ENCODE data around the gene SNX8. TPM values are rescaled to one million over a fixed set of nuclear protein-coding genes. Genes with fewer than 3 reads are reported as not detected.

Gene SNX8
- total RNA-seq, 2 donors from 2014 or later = 53.0 to 53.2 TPM

- Histone ChIP-seq H3K36me3 (ENCODE audit: control insufficient read depth, insufficient read depth, low read length) (peaks cover 48% of the 10 kb centered on the region), H3K9me3 (ENCODE audit: control insufficient read depth, low read length) (no peaks in the 10 kb centered on the region), H3K27me3 (ENCODE audit: control insufficient read depth, insufficient read depth, low read length, poor library complexity, severe bottlenecking) (no peaks in the 10 kb centered on the region), H3K27ac (ENCODE audit: low read depth, low read length) (no peak overlapping the region), H3K4me1 (ENCODE audit: control insufficient read depth, insufficient read depth, low read length) (peaks cover 6% of the 10 kb centered on the region), H3K4me3 (ENCODE audit: low read length) (peak overlapping the region; percentile 65), H3K9ac (ENCODE audit: extremely low read depth, low read length, poor library complexity, severe bottlenecking) (no peak overlapping the region)
- Mint-ChIP-seq H3K27me3 (ENCODE audit: insufficient read depth) (no peaks in the 10 kb centered on the region), H3K4me1 (peaks cover 16% of the 10 kb centered on the region), H3K4me3 (peak overlapping the region; percentile 85), H3K9me3 (no peaks in the 10 kb centered on the region), H3K27ac (no peak overlapping the region), H3K36me3 (ENCODE audit: low read depth) (peaks cover 47% of the 10 kb centered on the region)
- 95 to 97% methylated on average over 8 of the region's 8 CpGs for WGBS, 2 experiments (ENCODE audit: insufficient coverage in 1 of 2, insufficient read length in 1 of 2)
- no peak for DNase-seq
- TF ChIP-seq, protein P1, sequence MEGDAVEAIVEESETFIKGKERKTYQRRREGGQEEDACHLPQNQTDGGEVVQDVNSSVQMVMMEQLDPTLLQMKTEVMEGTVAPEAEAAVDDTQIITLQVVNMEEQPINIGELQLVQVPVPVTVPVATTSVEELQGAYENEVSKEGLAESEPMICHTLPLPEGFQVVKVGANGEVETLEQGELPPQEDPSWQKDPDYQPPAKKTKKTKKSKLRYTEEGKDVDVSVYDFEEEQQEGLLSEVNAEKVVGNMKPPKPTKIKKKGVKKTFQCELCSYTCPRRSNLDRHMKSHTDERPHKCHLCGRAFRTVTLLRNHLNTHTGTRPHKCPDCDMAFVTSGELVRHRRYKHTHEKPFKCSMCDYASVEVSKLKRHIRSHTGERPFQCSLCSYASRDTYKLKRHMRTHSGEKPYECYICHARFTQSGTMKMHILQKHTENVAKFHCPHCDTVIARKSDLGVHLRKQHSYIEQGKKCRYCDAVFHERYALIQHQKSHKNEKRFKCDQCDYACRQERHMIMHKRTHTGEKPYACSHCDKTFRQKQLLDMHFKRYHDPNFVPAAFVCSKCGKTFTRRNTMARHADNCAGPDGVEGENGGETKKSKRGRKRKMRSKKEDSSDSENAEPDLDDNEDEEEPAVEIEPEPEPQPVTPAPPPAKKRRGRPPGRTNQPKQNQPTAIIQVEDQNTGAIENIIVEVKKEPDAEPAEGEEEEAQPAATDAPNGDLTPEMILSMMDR (conservative IDR thresholded peaks at IDR 0.05) = no peak
These were observed 42.9 kb upstream of the SNX8 start for GRCh38 chr7:2357165-2357564.

GRCh38 chr7:2355705-2356008 is 41.4 kb upstream of the SNX8 start:
- H3K36me3 Mint-ChIP-seq (ENCODE audit: low read depth) = peaks cover 42% of the 10 kb centered on the region
- H3K27me3 Mint-ChIP-seq (ENCODE audit: insufficient read depth) = no peaks in the 10 kb centered on the region
- TF ChIP-seq, protein P1 (conservative IDR thresholded peaks at IDR 0.05) = no peak
- Histone ChIP-seq H3K9me3 (ENCODE audit: control insufficient read depth, low read length) (no peaks in the 10 kb centered on the region), H3K4me1 (ENCODE audit: control insufficient read depth, insufficient read depth, low read length) (peaks cover 6% of the 10 kb centered on the region), H3K27ac (ENCODE audit: low read depth, low read length) (peak overlapping the region; percentile 44), H3K4me3 (ENCODE audit: low read length) (peak overlapping the region; percentile 94), H3K9ac (ENCODE audit: extremely low read depth, low read length, poor library complexity, severe bottlenecking) (peak overlapping the region; percentile 99), H3K36me3 (ENCODE audit: control insufficient read depth, insufficient read depth, low read length) (peaks cover 37% of the 10 kb centered on the region), H3K27me3 (ENCODE audit: control insufficient read depth, insufficient read depth, low read length, poor library complexity, severe bottlenecking) (no peaks in the 10 kb centered on the region)
- DNase-seq = no peak
- no peaks in the 10 kb centered on the region for H3K9me3 Mint-ChIP-seq
- H3K27ac Mint-ChIP-seq = peak overlapping the region; percentile 86
- H3K4me3 Mint-ChIP-seq = peak overlapping the region; percentile 85
- H3K4me1 Mint-ChIP-seq = peaks cover 16% of the 10 kb centered on the region
- 1 to 12% methylated on average over 8 to 9 of the region's 9 CpGs for WGBS, 2 experiments (ENCODE audit: insufficient coverage in 1 of 2, insufficient read length in 1 of 2)

GRCh38 chr7:2354939-2355704 is 40.9 kb upstream of the SNX8 start:
- H3K9ac ChIP-seq (ENCODE audit: extremely low read depth, low read length, poor library complexity, severe bottlenecking) = peak overlapping the region; percentile 99
- 0% methylated on average over 56 to 92 of the region's 92 CpGs for WGBS, 2 experiments (ENCODE audit: insufficient coverage in 1 of 2, insufficient read length in 1 of 2)
- H3K9me3 Mint-ChIP-seq = no peaks in the 10 kb centered on the region
- DNase-seq = peak; percentile 67
- peaks cover 36% of the 10 kb centered on the region for H3K36me3 Mint-ChIP-seq (ENCODE audit: low read depth)
- peaks cover 32% of the 10 kb centered on the region for H3K36me3 ChIP-seq (ENCODE audit: control insufficient read depth, insufficient read depth, low read length)
- H3K9me3 ChIP-seq (ENCODE audit: control insufficient read depth, low read length) = no peaks in the 10 kb centered on the region
- H3K27ac ChIP-seq (ENCODE audit: low read depth, low read length) = peak overlapping the region; percentile 44
- H3K27me3 Mint-ChIP-seq (ENCODE audit: insufficient read depth) = no peaks in the 10 kb centered on the region
- H3K4me1 ChIP-seq (ENCODE audit: control insufficient read depth, insufficient read depth, low read length) = peaks cover 6% of the 10 kb centered on the region
- peak overlapping the region; percentile 85 for H3K4me3 Mint-ChIP-seq
- TF ChIP-seq, protein P1 (conservative IDR thresholded peaks at IDR 0.05) = no peak
- peak overlapping the region; percentile 94 for H3K4me3 ChIP-seq (ENCODE audit: low read length)
- peak overlapping the region; percentile 86 for H3K27ac Mint-ChIP-seq
- no peaks in the 10 kb centered on the region for H3K27me3 ChIP-seq (ENCODE audit: control insufficient read depth, insufficient read depth, low read length, poor library complexity, severe bottlenecking)
- H3K4me1 Mint-ChIP-seq = peaks cover 16% of the 10 kb centered on the region

Measured in endodermal cell (in vitro differentiated cells).